ENCODE results near the gene CDCA8.

The CDCA8 gene

GRCh38 chr1:37692078-37692833 lies at the start of gene CDCA8:
CDCA8 (plus strand) TSS chr1:37692516; CDS start chr1:37692691, 175 bp downstream.
- peak; percentile 98 for DNase-seq (ENCODE audit: low spot score)

DNA sequence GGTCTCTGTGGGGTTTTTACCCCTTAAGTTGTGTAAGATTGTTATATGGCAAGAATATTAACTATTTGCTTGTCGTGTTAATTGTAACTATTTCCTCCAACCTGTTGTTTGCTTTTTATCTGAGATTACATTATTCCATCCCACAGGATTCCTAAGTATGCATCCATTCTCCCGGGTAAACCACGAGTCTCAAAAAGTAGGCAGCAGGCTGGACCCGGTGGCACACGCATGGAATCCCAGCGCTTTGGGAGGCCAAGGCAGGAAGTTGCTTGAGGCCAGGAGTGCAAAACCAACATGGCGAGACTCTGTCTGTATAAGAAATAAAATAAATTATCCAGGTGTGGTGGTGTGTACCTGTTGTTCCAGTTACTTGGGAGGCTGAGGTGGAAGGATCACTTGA lies 45.0 kb upstream of the CDCA8 start:
- DNase-seq (ENCODE audit: low spot score) = no peak

DNA sequence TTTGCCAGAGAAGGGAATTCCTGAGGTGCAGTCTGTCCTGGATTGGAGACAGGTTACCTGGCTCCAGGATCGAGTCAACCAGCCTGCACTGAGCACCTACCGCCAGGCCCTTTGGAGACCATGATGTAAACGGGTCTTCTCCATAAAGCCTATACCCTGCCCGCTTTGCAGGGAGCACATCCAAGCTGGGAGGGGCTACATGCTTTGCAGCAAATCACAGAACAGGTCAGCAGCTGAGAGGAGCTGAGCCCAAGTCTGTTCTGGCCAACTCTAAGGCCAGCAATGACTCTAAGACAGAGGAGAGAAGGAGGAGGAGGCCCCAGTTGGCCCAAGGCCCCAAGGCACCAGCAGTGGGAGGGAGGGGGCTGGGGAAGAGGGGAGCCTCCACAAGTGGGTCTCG lies 42.1 kb upstream of the CDCA8 start:
- DNase-seq (ENCODE audit: low spot score) = no peak

GRCh38 chr1:37650721-37651120 lies 41.6 kb upstream of the CDCA8 start:
- no peak for DNase-seq (ENCODE audit: low spot score)

- no peak for DNase-seq (ENCODE audit: low spot score)
Observed at GRCh38 chr1:37651803-37652202, 40.5 kb upstream of the CDCA8 start.

GRCh38 chr1:37652976-37653375 lies 39.3 kb upstream of the CDCA8 start:
- DNase-seq (ENCODE audit: low spot score) = no peak

GRCh38 chr1:37653906-37654305 lies 38.4 kb upstream of the CDCA8 start:
- no peak for DNase-seq (ENCODE audit: low spot score)

- no peak for DNase-seq (ENCODE audit: low spot score)
Observed at GRCh38 chr1:37655274-37655673, 37.0 kb upstream of the CDCA8 start.

DNA sequence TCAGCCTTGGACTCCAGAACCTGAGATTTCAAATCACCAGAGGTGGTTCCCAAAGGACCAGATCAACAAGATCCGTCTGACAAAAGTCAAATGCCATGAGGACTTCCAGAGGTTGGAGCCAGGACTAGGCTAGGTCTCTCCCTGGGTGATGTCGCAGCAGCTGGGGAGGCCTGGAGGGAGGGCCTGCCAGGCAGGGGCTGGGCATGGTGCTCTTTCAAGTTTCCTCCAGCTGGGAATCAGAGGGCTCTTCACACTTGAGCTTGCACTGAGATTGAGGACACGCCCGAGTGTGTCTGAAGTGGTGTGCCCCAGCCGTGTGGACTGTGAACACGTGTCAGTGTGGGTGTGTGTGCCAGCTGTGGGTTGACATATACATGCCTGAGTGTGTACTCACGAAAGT lies 36.3 kb upstream of the CDCA8 start:
- DNase-seq (ENCODE audit: low spot score) = no peak

GRCh38 chr1:37656881-37657280 lies 35.4 kb upstream of the CDCA8 start:
- DNase-seq (ENCODE audit: low spot score) = no peak

DNA sequence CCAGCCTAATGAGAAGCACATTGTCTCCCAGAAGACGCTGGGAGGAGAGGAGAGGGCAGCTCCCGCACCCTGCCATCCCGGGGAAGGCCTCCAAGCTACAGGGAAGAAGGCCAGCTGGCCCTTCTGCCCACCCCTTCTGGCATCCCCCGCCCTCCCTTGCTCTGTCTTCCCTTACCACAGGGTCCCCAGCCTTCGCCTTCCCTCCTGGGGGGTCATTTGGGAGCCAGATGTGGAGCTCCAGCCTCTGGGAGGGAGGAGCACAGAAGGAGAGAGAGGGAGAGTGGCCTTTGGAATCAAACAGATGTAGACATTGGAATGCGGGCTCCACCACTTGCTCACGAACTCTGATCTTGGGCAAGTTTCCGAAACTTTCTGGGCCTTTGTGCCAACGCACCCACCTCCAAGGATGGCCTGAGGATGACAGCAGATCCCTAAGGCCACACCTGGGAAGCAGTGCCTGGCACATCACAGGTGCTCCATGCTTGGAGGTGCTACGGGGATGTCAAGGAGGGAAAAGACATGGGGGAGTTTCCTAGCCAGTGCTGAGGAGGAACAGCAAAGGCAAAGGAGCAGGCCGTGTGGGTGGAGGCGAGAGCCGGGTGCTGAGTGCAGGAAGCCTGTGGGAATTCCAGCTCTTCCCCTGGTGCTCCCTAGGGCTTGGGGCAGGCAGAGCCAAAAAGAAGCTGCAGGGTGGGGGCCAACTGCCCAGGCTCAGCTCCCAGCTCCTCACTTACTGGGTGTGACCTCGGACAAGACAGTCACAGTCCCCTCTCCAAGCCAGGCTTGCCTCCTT lies 34.5 kb upstream of the CDCA8 start:
- DNase-seq (ENCODE audit: low spot score) = no peak

DNA sequence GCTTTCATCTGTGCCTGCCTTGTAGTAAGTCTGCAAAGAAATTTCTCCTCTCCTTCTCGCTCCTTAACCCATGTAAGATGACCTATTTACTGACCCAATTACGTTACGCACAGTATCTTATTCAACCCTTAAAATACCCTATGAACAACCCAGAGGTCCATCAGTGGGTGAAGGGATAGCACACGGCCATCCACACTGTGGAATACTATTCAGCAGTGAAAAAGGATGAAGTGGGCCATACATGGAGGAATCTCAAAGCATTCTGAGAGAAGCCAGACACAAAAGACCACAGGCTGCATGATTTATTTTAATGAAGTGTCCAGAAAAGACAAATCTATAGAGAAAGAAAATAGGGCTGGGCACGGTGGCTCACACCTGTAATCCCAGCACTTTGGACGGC lies 33.8 kb upstream of the CDCA8 start:
- no peak for DNase-seq (ENCODE audit: low spot score)

- DNase-seq (ENCODE audit: low spot score) = no peak
Observed at GRCh38 chr1:37660664-37661063, 31.7 kb upstream of the CDCA8 start.

DNA sequence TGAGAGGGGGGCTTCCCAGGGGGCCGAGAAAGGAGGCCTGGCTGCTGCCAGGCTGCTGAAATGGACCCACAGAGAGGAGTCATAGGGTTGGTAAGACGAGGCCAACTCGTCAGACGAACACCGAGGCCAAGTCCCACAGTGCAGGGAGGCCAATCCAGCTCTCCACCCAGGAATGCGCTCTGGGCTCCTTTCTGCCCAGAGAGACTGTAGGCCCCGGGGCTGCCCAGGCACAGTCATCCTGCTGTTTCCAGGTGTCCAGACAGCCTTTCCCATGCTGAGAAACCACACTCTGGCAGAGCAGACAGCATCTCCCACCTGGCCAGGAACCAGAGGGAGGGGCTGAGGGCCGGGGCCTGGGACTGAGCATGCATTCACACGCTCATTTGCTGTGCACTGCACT lies 30.9 kb upstream of the CDCA8 start:
- no peak for DNase-seq (ENCODE audit: low spot score)

DNA sequence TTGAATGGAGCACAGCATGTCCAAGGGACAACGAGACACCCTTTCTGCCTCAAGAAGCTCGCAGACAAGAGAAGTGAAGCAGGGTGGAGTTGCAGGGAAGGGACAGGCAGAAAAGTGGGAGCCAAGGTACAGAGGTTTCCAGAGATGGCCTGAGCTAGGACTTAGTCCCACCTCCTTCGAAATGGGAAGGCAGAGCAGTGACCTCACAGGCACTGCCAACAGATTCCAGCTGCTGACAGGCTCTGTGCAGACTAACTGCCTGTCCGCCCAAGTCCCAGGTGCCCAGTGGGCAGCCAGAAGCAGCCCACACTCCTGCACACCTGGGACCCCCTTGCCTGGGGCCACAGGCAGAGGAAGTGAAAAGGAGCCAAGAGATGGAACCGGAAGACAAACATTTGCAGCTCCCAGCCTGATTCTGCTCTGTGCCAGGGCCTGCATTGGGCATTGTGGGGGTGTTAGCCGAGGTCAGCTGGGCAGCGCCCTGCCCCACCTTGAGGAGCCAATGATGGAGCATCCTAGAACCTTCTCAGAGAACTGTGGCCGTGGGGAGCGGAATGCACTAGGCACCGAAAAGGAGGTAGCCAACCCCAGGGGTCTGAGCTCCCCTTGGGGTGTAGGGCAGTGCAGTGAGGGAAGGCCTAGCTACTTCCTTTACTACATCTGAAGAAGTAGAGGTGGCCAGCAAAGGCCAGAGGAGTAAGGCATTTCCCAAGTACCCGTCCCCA lies 30.1 kb upstream of the CDCA8 start:
- DNase-seq (ENCODE audit: low spot score) = no peak

GRCh38 chr1:37663426-37664000 lies 28.8 kb upstream of the CDCA8 start:
- DNase-seq (ENCODE audit: low spot score) = no peak

DNA sequence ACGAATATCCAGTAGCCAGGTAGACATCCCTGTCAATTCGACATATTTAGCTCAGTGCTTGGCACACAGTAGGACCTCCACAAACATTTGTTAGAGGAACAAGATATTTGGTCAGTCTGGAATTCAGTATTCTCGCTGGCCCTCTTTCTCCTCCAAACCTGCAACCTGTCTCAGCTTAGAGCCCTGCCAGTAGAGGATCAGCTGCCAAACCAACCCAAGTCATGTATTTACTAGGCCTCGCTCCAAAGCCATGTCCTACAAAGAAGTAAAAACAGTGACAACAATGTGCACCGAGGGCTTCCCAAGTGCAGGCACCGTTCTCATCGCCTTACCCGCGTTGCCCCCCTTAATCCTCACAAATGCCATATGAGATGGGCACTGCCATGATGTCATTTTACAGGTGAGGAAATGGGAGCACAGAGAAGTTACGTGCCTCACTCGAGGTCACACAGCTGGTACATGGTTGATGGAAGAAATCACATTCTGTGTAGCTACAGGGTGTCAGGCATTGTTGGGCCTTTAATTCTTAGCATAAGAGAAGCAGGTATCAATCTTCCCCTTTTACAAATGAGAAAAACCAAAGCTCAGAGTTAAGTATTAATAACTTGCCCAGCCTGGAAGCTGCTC lies 26.0 kb upstream of the CDCA8 start:
- no peak for DNase-seq (ENCODE audit: low spot score)

DNA sequence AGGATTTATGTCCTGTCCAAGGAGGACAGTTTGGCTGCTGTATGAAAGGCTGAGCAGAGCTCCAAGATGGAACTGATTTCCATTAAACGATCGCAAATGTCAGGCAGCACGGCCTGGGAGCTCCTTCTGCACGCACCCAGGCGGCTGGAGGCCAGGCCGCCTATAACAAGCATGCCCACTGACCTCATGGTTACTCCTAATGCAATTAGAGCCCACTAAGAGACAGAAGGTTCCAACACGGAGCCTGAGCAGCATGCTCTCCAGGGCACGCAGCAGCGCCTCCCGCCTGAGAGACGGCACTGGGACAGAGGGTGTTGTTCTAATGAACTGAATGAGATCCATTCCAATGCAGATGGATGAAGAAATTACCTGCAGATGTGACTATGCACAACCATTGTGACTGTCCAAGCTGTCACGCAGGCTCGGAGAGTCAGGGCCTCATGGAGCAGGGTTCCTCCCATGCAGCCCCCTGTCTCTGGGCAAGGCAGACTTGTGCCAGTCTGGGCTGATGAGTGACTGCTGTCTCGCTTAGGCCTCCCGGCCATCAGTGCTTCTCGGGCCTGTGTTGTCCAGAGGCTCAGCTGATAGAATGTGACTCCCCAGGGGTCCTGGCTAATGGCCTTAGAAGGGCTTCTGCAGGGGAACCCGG lies 25.2 kb upstream of the CDCA8 start:
- no peak for DNase-seq (ENCODE audit: low spot score)

DNA sequence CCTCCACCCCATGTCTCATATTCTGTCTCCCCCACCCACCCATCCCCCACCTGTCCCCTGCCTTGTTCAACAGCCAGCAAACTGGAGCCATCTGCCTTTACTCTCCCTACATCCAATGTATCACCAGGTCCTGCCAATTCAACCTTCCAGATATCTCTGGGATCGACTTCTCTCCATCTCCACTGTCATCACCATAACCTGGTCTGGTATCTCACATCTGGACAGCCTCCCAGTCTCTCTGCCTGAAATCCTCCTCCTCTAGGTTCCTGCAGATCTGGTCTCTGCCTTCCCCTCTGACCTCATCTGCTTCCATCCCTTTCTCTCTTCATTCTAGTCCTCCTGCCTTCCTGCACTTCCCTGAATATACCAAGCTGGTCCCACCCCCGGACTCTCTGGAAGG lies 22.2 kb upstream of the CDCA8 start:
- no peak for DNase-seq (ENCODE audit: low spot score)

GRCh38 chr1:37671261-37671660 lies 21.1 kb upstream of the CDCA8 start:
- DNase-seq (ENCODE audit: low spot score) = no peak

GRCh38 chr1:37672136-37672870 lies 20.0 kb upstream of the CDCA8 start:
- no peak for DNase-seq (ENCODE audit: low spot score)
